ENCODE measurements around the gene ADTRP.

DNA sequence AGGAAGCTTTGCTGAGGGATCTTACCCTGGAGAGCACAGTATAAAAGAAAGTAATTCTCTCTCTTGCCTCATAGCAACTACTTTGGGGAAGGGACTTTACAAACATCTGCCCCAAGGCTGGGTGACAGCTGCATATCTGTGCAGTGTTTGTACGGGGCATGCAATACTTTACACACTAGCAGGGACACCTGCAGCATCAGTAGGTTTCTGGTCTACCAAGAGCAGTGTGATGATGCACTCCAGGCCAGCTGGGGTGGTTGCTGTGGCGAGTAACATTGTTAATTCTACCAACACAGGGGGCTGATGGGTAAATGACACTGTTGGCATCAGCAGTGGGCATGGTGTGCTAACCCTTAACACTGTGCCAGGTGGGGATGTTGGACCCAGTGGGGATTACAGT is 48.0 kb downstream of the ADTRP start:
- TF ChIP-seq ZFP3 (CRISPR knock-in tag; IDR thresholded peaks at IDR 0.05) (no peak), CREB5 (CRISPR knock-in tag; IDR thresholded peaks at IDR 0.05; ENCODE audit: low read depth) (no peak), PATZ1 (CRISPR knock-in tag; IDR thresholded peaks at IDR 0.05; ENCODE audit: borderline replicate concordance) (no peak), ZFP30 (CRISPR knock-in tag; IDR thresholded peaks at IDR 0.05) (no peak)
- TF ChIP-seq, protein P1, sequence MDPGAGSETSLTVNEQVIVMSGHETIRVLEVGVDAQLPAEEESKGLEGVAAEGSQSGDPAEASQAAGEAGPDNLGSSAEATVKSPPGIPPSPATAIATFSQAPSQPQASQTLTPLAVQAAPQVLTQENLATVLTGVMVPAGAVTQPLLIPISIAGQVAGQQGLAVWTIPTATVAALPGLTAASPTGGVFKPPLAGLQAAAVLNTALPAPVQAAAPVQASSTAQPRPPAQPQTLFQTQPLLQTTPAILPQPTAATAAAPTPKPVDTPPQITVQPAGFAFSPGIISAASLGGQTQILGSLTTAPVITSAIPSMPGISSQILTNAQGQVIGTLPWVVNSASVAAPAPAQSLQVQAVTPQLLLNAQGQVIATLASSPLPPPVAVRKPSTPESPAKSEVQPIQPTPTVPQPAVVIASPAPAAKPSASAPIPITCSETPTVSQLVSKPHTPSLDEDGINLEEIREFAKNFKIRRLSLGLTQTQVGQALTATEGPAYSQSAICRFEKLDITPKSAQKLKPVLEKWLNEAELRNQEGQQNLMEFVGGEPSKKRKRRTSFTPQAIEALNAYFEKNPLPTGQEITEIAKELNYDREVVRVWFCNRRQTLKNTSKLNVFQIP (CRISPR knock-in tag; IDR thresholded peaks at IDR 0.05; ENCODE audit: borderline replicate concordance, low read depth) = no peak

All from SK-N-SH treated with all-trans-retinoic acid at 6 μM for 48 hours (cell line).